NCI-H146 treated with DMSO at 0.1 percent for 48 hours (cell line): Measurements from ENCODE around the gene REX1BD.
A peak's percentile ranks its signal among the peaks of the same experiment; 100 is the strongest.
"Not testable (repeated sequence)": the region's sequence is repeated elsewhere in the genome, so short reads cannot be mapped to it uniquely, and the experiment has no call there.

ENCODE experiments used
- DNase-seq: peaks from one replicate; lab custom pipeline; 2025; ENCODE audit not compliant: unreplicated experiment; lab: John Stamatoyannopoulos, UW

REX1BD gene

DNA sequence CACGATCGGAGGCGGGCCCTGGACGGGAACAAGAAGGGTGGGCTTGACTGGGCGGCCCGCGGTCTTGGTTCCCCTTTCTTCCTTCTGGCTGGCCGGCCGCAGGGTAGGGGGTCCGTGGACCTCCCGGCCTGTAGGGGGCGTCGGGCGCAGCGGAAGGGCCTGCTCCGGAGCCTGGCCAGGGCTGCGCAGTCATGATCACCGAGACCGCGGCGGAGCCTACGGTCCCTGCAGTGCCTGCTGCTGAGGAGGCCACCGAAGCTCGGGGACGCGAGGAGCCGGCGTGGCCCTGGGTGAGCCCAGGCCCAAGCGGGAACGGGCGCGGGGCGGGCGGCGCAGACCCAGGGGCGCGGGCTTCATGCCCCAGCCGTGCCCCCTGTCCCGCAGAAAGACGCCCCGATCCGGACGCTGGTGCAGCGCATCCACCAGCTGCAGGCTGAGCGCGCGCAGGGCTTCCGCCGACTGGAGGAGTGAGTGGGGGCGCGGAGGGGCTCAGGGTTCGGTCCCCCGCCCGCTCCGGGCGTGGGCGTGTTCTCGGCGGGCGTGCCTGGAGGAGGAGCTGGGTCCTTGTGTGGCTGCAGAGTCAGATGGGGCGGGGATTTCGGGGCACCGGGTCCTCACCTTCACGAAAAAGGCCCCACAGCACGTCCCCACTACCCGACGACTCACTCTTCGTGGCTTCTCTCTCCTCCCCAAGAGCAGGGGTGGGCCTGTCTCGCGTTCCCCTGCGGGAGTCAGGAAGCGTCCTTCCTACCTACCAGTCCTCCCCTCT lies at the start of gene REX1BD:
TSS of gene REX1BD (plus strand) at position 188 of the 769 bp plus-strand sequence. CDS start at position 192, 4 bp downstream.
- peak; percentile 80 for DNase-seq

DNA sequence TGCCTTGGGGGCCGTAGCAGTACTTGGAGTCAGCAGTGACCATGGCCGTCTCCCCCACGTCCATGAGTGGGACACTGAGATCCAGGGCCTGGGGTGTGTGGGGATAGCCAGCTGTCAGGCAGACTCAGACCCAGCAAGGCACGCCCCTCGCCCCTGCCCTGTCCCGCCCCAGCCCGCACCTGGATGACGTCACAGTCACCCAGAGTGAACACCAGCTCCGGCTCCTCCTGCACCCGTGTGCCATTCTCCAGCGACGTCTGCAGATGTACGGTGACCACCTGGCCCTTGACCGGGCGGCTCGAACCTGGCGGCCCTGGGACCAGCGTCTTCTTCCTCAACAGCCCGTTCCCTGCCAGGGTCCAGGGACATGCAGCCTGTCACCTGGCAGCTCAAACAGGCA lies 49.2 kb upstream of the REX1BD start:
- no peak for DNase-seq

DNA sequence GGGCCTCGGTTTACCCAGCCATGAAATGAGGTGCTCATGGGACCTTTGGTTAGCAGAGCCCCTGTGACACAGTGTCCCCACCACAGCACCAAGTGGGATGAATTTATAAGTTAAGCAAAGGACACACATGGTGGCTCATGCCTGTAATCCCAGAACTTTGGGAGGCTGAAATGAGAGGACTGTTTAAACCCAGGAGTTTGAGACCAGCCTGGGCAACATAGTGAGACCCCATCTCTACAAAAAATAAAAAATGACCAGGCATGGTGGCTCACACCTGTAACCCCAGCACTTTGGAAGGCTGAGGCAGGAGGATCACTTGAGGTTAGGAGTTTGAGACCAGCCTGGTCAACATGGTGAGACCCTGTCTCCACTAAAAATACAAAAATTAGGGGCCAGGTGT lies 48.4 kb upstream of the REX1BD start:
- not testable (repeated sequence) for DNase-seq

DNA sequence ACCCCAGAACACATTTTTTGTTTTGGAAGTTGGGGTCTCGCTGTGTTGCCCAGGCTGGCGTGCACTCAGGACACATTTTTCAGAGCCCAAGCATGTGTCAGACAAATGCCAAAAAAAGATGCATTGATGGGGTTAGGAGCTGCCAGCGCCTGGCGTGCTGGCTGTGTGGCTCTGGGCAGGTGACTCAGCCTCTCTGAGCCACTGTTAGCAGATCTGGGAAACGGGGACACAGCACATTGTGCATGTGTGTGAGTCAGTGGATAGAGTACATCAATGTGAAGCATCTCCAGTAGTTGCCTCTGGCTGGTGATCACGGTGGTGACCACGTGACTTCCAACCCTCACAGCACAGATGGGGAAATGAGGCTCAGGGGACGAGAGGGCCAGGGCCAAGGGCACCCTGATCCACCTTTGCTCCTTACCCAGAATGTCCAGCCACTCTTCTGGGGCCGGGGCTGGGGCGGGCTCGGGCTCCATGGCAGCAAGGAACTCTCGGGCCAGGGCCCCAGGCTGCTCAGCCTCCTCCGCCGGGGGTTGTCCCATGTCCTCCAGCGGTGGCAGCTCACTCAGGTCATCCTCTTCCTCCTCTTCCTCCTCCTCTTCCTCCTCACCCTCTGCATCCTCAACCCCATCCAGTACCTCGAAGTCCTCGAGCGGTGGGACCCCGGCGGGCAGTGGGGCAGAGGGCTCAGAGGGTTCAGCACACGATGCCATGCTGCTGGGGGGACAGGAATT lies 47.2 kb upstream of the REX1BD start:
- DNase-seq = no peak

DNA sequence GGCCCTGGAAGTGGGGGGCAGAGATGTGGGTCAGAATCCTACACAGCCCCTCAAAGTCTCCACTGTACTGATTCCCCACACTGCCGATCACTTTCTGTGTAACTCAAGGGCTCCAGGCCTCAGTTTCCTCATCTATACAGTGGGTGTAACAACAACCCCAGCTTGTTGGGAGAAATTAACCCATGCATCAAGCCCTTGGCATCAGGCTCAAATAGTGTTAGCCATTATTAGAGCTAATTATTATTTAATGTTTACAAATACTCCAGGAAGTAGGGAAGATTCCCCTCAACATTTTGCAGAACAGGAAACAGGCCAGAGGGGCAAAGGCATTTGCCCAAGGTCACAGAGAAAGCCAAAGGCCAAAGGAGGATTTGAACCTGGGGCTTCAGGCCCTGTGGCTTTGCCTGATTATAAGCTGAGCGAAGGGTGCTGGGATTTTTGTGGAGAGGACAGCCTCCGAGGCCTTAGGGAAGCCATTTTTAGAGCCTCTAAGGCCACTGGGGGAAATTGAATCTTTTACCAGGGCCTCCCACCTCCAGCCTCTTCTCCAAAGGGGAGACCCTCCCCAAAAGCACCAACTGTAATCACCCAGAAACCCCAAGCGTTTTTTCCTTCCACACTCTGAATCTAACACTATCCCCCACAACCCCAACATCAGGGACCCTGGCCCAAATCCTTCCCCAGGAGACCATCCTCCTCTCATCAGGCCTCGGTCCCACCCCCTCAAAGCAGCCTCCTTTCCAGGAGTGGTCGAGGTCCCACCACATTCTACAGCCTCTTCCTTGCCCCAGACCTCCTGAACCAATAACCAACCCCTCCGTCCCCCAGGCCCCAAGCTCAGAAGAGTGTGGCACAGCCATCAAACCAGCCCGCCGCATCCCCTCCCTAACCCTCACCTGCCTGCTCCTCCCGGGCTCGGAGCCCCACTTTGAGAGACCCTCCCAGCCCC lies 46.3 kb upstream of the REX1BD start:
- DNase-seq = no peak

DNA sequence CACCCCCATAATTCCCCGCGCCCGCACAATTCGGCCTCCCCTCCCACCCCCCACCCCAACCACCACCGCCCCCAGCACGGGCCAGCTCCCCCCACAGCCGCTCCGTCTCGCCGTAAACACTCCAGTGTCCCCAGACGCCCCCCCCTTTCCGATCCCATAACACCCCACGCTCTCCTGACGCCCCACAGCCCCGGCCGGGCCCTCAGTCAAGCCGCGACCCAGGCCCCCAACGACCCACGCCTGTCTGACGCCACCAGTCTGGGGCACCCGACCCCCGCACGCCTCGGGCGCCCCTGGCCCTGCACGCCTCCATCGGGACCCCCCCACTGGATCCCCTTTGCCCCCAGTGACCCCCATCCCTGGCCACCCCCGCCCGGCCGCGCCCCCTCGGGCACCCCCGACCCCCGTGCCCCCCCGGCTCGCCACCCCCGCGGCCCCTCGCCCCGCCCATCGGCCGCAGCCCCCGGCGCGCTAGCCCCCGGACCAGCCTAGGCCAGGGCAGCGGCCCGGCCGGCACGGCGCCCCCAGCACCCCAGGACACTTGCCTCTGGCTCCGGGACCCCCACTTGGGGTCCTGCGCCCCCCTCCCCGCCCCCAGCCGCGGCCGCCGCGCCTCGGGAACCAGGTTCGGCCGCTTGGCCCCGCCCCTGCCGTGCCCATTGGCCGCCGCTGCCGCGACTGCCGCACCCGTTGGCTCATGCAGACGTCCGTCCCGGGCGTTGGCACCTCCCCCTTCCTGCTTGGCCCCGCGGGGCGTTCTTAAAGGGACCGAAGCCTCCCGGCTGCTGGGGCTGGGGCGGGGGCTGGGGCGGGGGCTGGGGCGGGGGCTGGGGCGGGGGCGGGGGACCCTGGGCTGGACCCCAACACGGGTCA lies 45.4 kb upstream of the REX1BD start, which contains the start of gene FKBP8:
TSS of gene FKBP8 (minus strand) at position 633 of the 873 bp plus-strand sequence. CDS start 1,603 bp downstream, outside the sequence.
- DNase-seq = peak; percentile 81

DNA sequence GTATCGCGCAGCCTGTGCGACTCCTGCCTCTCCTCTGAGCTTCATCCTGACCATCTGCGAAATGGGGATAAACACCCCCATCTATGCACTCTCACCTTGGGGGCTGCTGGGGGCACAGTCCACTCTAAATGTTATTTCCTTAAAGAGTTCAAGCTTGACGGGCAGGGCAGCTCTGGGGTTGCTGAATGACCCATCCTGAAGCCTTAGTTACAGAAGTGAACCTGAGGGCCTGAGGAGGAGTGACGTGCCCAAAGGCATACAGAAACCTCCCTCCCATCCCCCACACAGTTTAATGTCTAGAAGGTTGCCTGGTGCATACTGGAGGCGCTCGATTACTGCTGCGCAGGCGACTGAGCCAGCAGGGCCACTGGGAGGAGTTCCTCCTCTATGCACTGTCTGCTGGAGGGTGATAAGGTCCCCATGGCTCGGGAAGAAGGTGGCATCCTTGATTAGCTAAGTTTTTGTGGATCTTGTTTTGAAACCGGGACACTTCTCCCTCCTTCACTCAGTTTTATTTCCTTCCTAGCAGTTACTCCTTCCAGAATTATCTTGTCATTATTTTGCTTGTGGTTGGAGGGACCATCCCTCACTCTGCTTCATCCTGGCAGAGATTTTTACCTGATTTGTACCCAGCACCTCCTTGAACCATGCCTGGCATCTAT lies 44.7 kb upstream of the REX1BD start:
- peak; percentile 41 for DNase-seq

DNA sequence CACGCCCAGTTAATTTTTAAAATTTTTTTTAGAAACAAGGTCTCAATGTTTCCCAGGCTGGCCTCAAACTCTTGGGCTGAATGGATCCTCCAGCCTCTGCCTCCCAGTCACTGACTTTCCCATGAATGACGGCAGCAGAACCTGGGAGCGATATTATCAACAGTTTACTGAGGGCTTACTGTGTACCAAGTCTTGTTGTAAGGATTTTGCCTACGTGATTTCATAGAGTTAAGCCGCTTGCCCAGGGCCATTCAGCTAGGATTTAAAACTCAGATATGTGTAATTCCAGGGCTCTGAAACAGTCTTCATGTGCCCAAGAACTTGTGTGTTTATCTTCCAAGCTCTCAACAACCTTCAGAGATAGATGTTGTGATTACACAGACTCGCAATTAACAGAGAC lies 37.0 kb upstream of the REX1BD start:
- DNase-seq = peak; percentile 20

DNA sequence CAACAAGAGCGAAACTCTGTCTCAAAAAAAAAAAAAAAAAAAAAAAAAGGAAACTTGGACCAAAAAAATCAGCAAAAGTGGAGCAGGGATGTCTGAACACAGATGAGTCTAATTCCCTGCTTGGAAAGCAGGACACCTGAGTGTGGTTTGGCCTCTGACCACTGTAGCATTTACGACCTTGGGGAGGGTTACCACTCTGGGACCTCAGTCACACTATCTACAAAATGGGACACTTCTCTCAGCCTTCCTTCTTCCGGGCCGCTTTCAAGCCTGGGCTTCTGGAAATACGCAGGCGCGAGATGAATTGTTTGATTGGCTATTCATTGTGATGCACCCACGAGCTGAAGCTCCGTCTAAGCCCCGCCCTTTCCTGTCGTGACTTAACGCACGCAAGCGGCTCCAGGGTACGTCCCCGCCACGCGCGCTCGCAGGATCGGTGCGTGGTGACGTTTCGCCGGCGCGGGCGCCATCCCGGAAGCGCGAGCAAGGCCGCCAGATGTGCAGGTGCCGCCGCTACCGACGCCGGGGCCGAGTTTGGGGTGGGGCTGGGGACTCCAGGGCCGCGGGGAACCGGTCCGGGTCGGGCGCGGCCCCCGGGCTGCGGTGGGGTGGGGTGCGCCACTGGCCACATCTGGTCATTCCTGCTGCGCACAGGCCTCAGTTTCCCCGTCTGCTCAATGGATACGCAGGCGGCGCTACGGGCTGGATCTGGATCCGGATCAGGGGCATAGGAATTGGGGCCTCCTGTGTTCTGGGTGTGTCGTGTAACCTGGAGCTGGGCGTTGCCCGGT lies 31.0 kb upstream of the REX1BD start, which contains the start of gene KXD1:
TSS of gene KXD1 (plus strand) at position 460 of the 791 bp plus-strand sequence. CDS start 4,187 bp downstream, outside the sequence.
- peak; percentile 96 for DNase-seq

DNA sequence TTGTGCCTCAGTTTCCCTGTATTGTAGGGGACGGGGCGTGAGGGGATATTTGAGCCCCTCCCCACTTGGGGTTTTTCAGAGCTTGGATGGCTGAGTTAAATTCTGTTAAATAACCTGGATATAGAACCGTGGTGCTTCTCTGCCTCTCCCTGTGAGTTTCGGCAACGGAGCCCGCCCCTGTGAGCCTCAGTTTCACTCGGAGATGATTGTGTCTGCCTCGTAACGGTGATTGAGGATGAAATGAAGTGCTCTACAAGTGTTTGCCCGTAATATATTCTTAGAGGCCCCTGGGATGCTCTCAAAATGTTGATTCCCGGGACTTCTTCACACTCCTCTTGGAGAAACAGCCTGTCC lies 30.4 kb upstream of the REX1BD start:
- DNase-seq = no peak

DNA sequence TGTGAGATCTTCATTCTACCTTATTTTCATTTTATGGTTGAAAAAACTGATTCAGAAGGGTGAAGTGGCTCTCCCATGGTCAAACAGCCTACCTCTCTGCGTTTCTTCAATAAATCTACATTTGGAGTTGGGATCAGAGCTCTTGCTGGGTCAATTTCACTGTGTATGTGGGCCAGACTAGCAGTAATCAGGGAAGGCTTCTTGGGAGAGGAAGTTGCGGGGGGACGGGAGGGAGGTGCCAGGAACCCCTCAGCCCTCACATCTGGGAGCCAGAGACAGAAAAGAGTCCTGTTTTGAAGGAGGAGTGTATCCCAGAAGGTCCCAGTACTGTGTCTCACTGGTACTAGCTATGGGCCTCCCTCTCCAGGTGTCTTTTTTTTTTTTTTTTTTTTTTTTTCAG lies 30.0 kb upstream of the REX1BD start:
- DNase-seq = no peak

DNA sequence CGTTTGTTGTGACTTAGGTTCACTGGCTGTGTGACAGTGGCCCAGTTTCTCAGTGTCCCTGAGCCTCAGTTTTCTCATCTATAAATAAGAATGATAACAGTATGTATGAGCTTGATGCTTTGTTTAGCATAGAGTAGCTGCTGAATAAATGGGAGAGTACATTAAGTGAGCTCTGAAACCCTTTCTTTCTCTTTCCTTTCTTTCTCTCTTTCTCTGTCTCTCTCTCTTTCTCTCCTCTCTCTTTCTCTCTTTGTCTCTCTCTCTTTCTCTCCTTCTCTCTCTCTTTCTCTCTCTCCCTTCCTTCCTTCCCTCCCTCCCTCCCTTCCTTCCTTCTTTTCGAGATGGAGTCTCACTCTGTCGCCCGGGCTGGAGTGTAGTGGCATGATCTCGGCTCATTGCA lies 28.9 kb upstream of the REX1BD start:
- no peak for DNase-seq

DNA sequence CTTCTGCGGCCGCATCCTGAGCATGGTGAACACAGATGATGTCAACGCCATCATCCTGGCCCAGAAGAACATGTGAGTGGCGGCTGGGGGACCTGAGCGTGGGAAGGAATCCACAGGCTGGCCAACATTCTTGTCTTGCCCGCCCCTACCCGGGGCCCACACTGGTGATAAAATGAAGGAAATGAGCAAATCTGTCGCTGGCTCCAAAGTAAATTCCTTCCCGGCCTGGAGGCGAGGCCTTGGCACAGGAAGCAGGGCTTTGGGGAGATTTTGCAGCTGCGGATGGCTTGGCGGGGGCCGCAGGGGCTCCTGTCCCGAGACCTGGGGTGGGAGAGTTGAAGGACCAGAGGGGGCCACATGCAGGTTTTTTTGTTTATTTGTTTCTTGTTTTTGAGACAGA lies 26.5 kb upstream of the REX1BD start:
- DNase-seq = no peak

DNA sequence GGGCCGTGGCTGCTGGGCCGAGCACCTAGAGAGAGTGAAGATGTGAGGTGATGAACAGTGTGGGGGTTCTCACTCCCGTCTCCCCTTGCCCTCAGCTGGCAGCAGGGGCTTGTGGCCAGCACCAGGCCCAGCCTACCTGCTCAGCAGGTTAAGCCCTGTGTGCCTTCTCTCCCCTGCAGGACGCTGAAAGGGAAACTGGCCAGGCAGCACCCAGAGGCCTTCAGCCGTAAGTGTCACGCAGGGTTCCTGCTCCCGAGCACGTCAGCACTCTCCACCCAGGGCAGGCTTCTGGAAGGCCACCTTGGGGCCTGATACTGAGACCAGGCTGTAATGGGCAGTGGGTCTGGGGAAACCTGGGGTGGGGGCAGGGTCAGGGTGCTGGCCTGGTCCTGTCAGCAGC lies 21.6 kb upstream of the REX1BD start:
- no peak for DNase-seq

DNA sequence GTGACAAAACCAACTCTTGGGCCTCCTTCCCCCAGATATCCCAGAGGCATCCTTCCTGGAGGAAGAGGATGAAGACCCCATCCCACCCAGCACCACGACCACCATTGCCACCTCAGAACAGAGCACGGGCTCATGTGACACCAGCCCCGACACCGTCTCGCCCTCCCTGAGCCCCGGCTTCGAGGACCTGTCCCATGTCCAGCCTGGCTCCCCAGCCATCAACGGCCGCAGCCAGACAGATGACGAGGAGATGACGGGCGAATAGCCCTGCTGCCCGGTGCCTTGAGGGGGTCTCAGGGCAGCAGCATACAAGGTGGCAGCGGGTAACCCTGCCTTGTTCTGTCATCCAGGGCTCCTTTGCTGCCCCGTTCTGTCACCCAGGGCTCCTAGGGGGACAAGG lies 20.2 kb upstream of the REX1BD start:
- DNase-seq = no peak

DNA sequence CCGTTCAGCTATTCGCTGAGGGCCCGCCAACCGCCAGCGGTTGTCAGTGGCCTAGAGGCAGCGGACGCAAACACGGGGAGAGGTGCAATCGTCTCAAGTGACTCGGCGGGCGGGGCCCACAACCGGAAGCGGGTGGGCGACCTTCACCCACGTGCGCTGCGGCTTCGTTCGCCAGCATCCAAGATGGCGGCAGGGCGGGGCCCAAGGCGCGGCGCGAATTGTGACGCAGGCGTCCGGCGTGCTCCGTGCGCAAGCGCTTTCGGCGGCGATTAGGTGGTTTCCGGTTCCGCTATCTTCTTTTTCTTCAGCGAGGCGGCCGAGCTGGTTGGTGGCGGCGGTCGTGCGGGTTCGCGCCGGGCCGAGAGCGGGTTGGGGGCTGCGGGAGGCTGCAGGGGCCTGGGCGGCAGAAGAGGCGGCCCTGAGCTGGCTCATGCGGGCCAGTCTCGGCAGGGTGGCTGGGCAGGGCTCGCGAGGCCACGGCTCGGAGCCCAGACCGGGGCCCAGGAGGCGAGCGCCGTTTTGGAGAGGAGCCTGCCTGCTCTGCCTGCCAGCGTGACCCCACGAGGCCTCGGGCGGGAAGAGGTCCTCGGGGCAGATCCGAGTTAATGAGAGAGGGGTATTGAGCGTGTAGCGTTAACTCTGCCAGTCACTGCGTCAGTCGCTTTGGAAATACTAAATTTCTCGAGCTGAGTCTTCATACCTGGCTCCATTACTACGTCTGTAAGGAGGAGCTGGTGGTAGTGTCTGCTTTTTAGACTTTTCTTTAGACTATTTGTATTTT lies 16.8 kb upstream of the REX1BD start, which contains the start of gene UBA52:
TSS of gene UBA52 (plus strand) at position 294 of the 781 bp plus-strand sequence. CDS start 1,444 bp downstream, outside the sequence.
- peak; percentile 96 for DNase-seq

DNA sequence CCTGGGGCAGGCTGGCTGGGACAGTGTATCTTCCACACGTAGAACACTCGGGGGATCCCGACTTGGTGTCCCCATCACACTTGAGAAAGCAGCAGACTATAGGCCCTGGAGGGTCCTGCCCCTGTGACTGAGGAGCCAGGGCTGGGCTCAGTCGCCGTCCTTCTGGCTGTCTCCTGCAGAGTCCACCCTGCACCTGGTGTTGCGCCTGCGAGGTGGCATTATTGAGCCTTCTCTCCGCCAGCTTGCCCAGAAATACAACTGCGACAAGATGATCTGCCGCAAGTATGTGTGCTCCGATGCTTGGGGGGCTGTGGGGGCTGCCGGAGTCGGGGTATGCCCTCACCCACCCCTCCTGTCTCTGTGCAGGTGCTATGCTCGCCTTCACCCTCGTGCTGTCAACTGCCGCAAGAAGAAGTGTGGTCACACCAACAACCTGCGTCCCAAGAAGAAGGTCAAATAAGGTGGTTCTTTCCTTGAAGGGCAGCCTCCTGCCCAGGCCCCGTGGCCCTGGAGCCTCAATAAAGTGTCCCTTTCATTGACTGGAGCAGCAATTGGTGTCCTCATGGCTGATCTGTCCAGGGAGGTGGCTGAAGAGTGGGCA lies 13.8 kb upstream of the REX1BD start:
- no peak for DNase-seq

DNA sequence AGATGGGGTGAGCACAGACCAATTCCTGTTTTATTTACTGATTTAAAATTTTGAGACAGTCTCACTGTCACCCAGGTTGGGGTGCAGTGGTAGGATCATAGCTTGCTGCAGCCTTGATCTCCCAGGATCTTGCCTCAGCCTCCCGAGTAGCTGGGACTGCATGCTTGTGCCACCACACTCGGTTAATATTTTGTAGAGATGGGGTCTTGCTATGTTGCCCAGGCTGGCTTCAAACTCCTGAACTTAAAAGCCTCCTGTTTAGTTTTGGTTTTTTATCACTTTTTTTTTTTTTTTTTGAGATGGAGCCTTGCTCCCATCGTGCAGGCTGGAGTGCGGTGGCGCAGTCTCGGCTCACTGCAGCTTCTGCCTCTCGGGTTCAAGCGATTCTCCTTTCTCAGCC lies 12.2 kb upstream of the REX1BD start:
- DNase-seq = no peak
